RPMI7951 (cell line): Measurements from ENCODE around the gene ENG. TPM values are rescaled to one million over a fixed set of nuclear protein-coding genes. Genes with fewer than 3 reads are reported as not detected.
"Not testable (repeated sequence)": the region's sequence is repeated elsewhere in the genome, so short reads cannot be mapped to it uniquely, and the experiment has no call there.

ENCODE experiments used
- DNase-seq: peaks from one replicate; pipeline ENCODE4 v3.0.0-alpha.2; 2012; ENCODE audit warnings: low read depth
- total RNA-seq: library from RNA; depleted of rRNA; stranded (reverse); fragments of >200 nt; shearing (Covaris generic); gene quantifications from 2 replicates; pipeline ENCODE4 v1.2.3, GENCODE V29; 2014

ENG gene
- total RNA-seq, 1 experiment from 2014 or later = 34.8 TPM

GRCh38 chr9:127793093-127793708, 61.3 kb downstream of the ENG start:
- no peak for DNase-seq

- DNase-seq = no peak
Observed at GRCh38 chr9:127792417-127793031, 61.9 kb downstream of the ENG start.

GRCh38 chr9:127791085-127791484, 63.4 kb downstream of the ENG start:
- DNase-seq = no peak

- no peak for DNase-seq
Observed at GRCh38 chr9:127790094-127790855, 64.2 kb downstream of the ENG start.

- no peak for DNase-seq
Observed at GRCh38 chr9:127789179-127789578, 65.3 kb downstream of the ENG start.

GRCh38 chr9:127788337-127789011, 66.0 kb downstream of the ENG start:
- DNase-seq = no peak

GRCh38 chr9:127786773-127787104, 67.7 kb downstream of the ENG start:
- no peak for DNase-seq

- peak; percentile 83 for DNase-seq
Observed at GRCh38 chr9:127785933-127786772, 68.3 kb downstream of the ENG start, which contains the start of gene CDK9. TSS of gene CDK9 (plus strand) at chr9:127786034. CDS start at chr9:127786149, 115 bp downstream.

- peak; percentile 71 for DNase-seq
Observed at GRCh38 chr9:127785023-127785932, 69.2 kb downstream of the ENG start.

GRCh38 chr9:127783111-127784008, 71.1 kb downstream of the ENG start:
- no peak for DNase-seq

- no peak for DNase-seq
Observed at GRCh38 chr9:127781806-127782205, 72.7 kb downstream of the ENG start.

GRCh38 chr9:127780909-127781308, 73.5 kb downstream of the ENG start:
- DNase-seq = not testable (repeated sequence)

- DNase-seq = no peak
Observed at GRCh38 chr9:127780126-127780885, 74.2 kb downstream of the ENG start.

- DNase-seq = no peak
Observed at GRCh38 chr9:127779136-127779981, 75.1 kb downstream of the ENG start.

- DNase-seq = no peak
Observed at GRCh38 chr9:127778280-127779135, 76.0 kb downstream of the ENG start, which contains the start of gene SH2D3C. TSS of gene SH2D3C (minus strand) at chr9:127778666. CDS start at chr9:127778627, 39 bp downstream.

- DNase-seq = no peak
Observed at GRCh38 chr9:127777368-127777980, 77.0 kb downstream of the ENG start.
